GM12878 (cell line): Measurements from ENCODE around the gene RAB34. TPM values are rescaled to one million over a fixed set of nuclear protein-coding genes. Genes with fewer than 3 reads are reported as not detected.

ENCODE experiments used
- ATAC-seq: fragments of 200-7000 bp; cut with Tn5 transposase; 3 replicates; pipeline ENCODE4 v1.9.1; 2020; ENCODE audit warnings: mild to moderate bottlenecking, moderate library complexity
- BruUV-seq: library from RNA; stranded (reverse); fragments of 400-500 nt; replicated peaks from 2 replicates; lab custom pipeline; 2021; lab: Mats Ljungman, UMichigan
- CTCF ChIA-PET: fragments of 300-600 bp; sonication (Branson Sonifier 250); formaldehyde crosslinking; extraction: SDS; loops from one replicate; lab custom pipeline; 2021; ENCODE audit warnings: inconsistent platforms; lab: Yijun Ruan, JAX
- POLR2A ChIA-PET: fragments of 350-600 bp; formaldehyde crosslinking; extraction: SDS; loops from one replicate; lab custom pipeline; 2021; ENCODE audit warnings: inconsistent platforms; lab: Charles Lee
- RAD21 ChIA-PET: fragments of 300-600 bp; sonication (Branson Sonifier 250); formaldehyde crosslinking; loops from one replicate; lab custom pipeline; 2023; ENCODE audit warnings: antibody characterized with exemption; ENCODE audit not compliant: unreplicated experiment; lab: Charles Lee
- SMC1A ChIA-PET: fragments of 300-600 bp; sonication (Branson Sonifier 250); formaldehyde crosslinking; loops from one replicate; lab custom pipeline; 2023; ENCODE audit not compliant: unreplicated experiment, uncharacterized antibody; lab: Charles Lee
- DNase-seq: peaks from one replicate; pipeline ENCODE4 v3.0.0-alpha.2; 2011; ENCODE audit warnings: low read depth, low spot score
- FAIRE-seq: peaks from 3 replicates; lab custom pipeline; 2011; peaks lifted over from hg19 to GRCh38; lab: Jason Lieb, UNC
- H2AFZ ChIP-seq: 2 replicates; pipeline ENCODE4 v1.6.0; 2011; ENCODE audit warnings: low read depth, low read length, control low read depth; ENCODE audit not compliant: control insufficient read depth
- H3K27ac ChIP-seq: 2 replicates; pipeline ENCODE4 v1.5.1; 2011; ENCODE audit warnings: control low read depth; ENCODE audit not compliant: control insufficient read depth, insufficient read depth
- H3K27me3 ChIP-seq, 2 experiments: replicated peaks in 1 of 2; 2 replicates each; pipeline versions ENCODE4 v1.6.0 to v1.6.1; 2011; ENCODE audit warnings: low read length in 1 of 2; ENCODE audit not compliant: control insufficient read depth in 2 of 2, insufficient read depth in 2 of 2
- H3K36me3 ChIP-seq, 2 experiments: 2 replicates each; pipeline ENCODE4 v1.5.1; 2011; ENCODE audit warnings: low read length in 1 of 2; ENCODE audit not compliant: control insufficient read depth in 2 of 2, insufficient read depth in 2 of 2
- H3K4me1 ChIP-seq: 2 replicates; pipeline ENCODE4 v1.6.1; 2011; ENCODE audit warnings: mild to moderate bottlenecking, low read length, moderate library complexity, mixed read lengths; ENCODE audit not compliant: control insufficient read depth, insufficient read depth
- H3K4me2 ChIP-seq: 2 replicates; pipeline ENCODE4 v1.6.0; 2011; ENCODE audit warnings: control low read depth; ENCODE audit not compliant: control insufficient read depth, insufficient read depth
- H3K4me3 ChIP-seq: fragments of 200-600 bp; sonication (generic); 2 replicates; pipeline ENCODE4 v1.5.1; 2016
- H3K79me2 ChIP-seq: 2 replicates; pipeline ENCODE4 v1.6.0; 2011; ENCODE audit warnings: low read length; ENCODE audit not compliant: control insufficient read depth, insufficient read depth
- H3K9ac ChIP-seq: 2 replicates; pipeline ENCODE4 v1.8.0; 2011; ENCODE audit warnings: low read length, control low read depth, mixed read lengths; ENCODE audit not compliant: control insufficient read depth, insufficient read depth
- H3K9me3 ChIP-seq: replicated peaks from 3 replicates; pipeline ENCODE4 v1.5.1; 2011; ENCODE audit warnings: mild to moderate bottlenecking, low read length; ENCODE audit not compliant: control insufficient read depth, insufficient read depth
- H4K20me1 ChIP-seq: 2 replicates; pipeline ENCODE4 v1.6.0; 2011; ENCODE audit not compliant: control insufficient read depth, insufficient read depth
- CTCF ChIP-seq, 3 experiments: IDR thresholded peaks in 2 of 3; conservative IDR thresholded peaks in 1 of 3; 2 replicates each; pipeline ENCODE4 v1.5.1; 2011; ENCODE audit warnings: low read depth in 3 of 3, low read length in 3 of 3, mild to moderate bottlenecking in 3 of 3, control low read depth in 2 of 3, moderate library complexity in 2 of 3, inconsistent platforms in 1 of 3, mixed read lengths in 1 of 3; ENCODE audit not compliant: control insufficient read depth in 2 of 3, insufficient read depth in 1 of 3; ENCODE audit errors: extremely low read depth in 1 of 3
- IRF4 ChIP-seq: IDR thresholded peaks from 2 replicates; pipeline ENCODE4 v1.6.1; 2011; ENCODE audit warnings: low read depth, low read length
- JUND ChIP-seq: IDR thresholded peaks from 2 replicates; pipeline ENCODE4 v1.6.1; 2012; ENCODE audit warnings: low read depth, mild to moderate bottlenecking, low read length, improper control_type of control experiment, moderate library complexity
- POLR2A ChIP-seq: IDR thresholded peaks from 2 replicates; pipeline ENCODE4 v1.6.1; 2011; ENCODE audit warnings: low read depth, mild to moderate bottlenecking, low read length
- SIN3A ChIP-seq: IDR thresholded peaks from 2 replicates; pipeline ENCODE4 v1.6.1; 2012; ENCODE audit warnings: low read depth, low read length, improper control_type of control experiment
- SP1 ChIP-seq: IDR thresholded peaks from one replicate; pipeline ENCODE4 v1.6.1; 2011; ENCODE audit warnings: low read depth, low read length
- SREBF2 ChIP-seq: IDR thresholded peaks from 2 replicates; pipeline ENCODE4 v1.6.1; 2012; ENCODE audit warnings: mild to moderate bottlenecking, low read length
- STAT1 ChIP-seq: fragments of 450-650 bp; conservative IDR thresholded peaks from 2 replicates; pipeline ENCODE4 v1.6.1; 2014; ENCODE audit warnings: antibody characterized with exemption, mild to moderate bottlenecking
- TCF7 ChIP-seq: IDR thresholded peaks from 2 replicates; pipeline ENCODE4 v1.6.1; 2014; ENCODE audit warnings: antibody characterized with exemption, borderline replicate concordance
- ZBTB11 ChIP-seq: fragments of 450-650 bp; formaldehyde crosslinking; IDR thresholded peaks from 2 replicates; pipeline ENCODE4 v1.5.0; 2022; ENCODE audit warnings: mild to moderate bottlenecking, missing genetic modification characterization
- ZNF622 ChIP-seq: fragments of 450-650 bp; IDR thresholded peaks from 2 replicates; pipeline ENCODE4 v1.6.1; 2017; ENCODE audit warnings: mild to moderate bottlenecking, inconsistent platforms
- WGBS: methylation state at CpG from one replicate; pipeline ENCODE4 v1.1.6; 2016; ENCODE audit warnings: low lambda C conversion rate; ENCODE audit not compliant: insufficient replicate concordance, insufficient coverage; ENCODE audit errors: missing lambda C conversion rate; 5-methylcytosine and 5-hydroxymethylcytosine counted together
- in situ Hi-C: fragments of 300-500 bp; cut with MboI; formaldehyde crosslinking; loops from 9 replicates; pipeline ENCODE4 v1.14.3; 2018; ENCODE audit warnings: mixed read lengths
- intact Hi-C: fragments of 100-400 bp; cut with micrococcal nuclease; formaldehyde crosslinking; loops from one replicate; pipeline ENCODE4 v1.14.2; 2022; ENCODE audit not compliant: unreplicated experiment
- polyA plus RNA-seq, 11 experiments: library from polyadenylated mRNA; depleted of rRNA in 4 of 11; unstranded in 6 of 11; stranded (reverse) in 5 of 11; fragments of >200 nt; fragmentation: Nextera tagmentation in 4 of 11; fragmentation: Illumina TruSeq in 1 of 11; extraction: Ambion mirVana in 4 of 11; extraction: Trizol in 1 of 11; gene quantifications; 1 replicate in 1 of 11; 2 replicates in 10 of 11; pipeline versions ENCODE4 v1.2.1 to v1.2.3, GENCODE V29; 2011 to 2016; ENCODE audit warnings: inconsistent platforms in 2 of 11, missing spikeins in 2 of 11, low read depth in 1 of 11
- total RNA-seq, 4 experiments: library from RNA; depleted of rRNA in 3 of 4; stranded (reverse); fragments of >200 nt in 3 of 4; fragmentation: Illumina TruSeq in 1 of 4; extraction: Trizol in 1 of 4; gene quantifications; 2 replicates each; pipeline versions ENCODE4 v1.2.1 to v1.2.3, GENCODE V29; 2013 to 2021
- TF ChIP-seq, protein P1 (sequence below): fragments of 450-650 bp; IDR thresholded peaks from 2 replicates; pipeline ENCODE4 v1.6.1; 2014; ENCODE audit warnings: mild to moderate bottlenecking
- TF ChIP-seq, protein P2 (sequence below): IDR thresholded peaks from 2 replicates; pipeline ENCODE4 v1.6.1; 2012; ENCODE audit warnings: mild to moderate bottlenecking, low read depth, low read length

RAB34 gene
- total and polyA plus RNA-seq, 10 of the 15 experiments (the other 5 are each of a cell fraction or from before 2014, with no cell fraction given), result 0.37 to 46.4 (median 32.8) TPM

- peaks cover 30 to 32% of the 10 kb centered on the region in 2 experiments for H3K36me3 ChIP-seq
- H3K9me3 ChIP-seq, result no peaks in the 10 kb centered on the region
- RAD21 ChIA-PET, result interaction anchor here (1.5 to 17.4 kb wide), 3 partner anchors 21 to 100 kb away, joined by 3 to 375 read pairs (median 5); partner anchors contain the start of genes NEK8 and TLCD1
- POLR2A ChIA-PET, result interaction anchor here (1.2 to 15.2 kb wide), 3 partner anchors 16 to 95 kb away, joined by 3 to 485 read pairs (median 9); partner anchors contain the start of genes FAM222B, NEK8, RPL23A and TLCD1
- H4K20me1 ChIP-seq, result peaks cover 19% of the 10 kb centered on the region
- peaks cover 39% of the 10 kb centered on the region for H3K4me1 ChIP-seq
- SMC1A ChIA-PET, result interaction anchor here (7.8 to 17.8 kb wide), 2 partner anchors 17 to 18 kb away, joined by 46 to 326 read pairs; partner anchors contain the start of genes NEK8 and TLCD1
- ATAC-seq (no peak), FAIRE-seq (no peak), DNase-seq (no peak)
- BruUV-seq, result no TSS peak
- peaks cover 76% of the 10 kb centered on the region for H3K79me2 ChIP-seq
- no peak overlapping the region for H2AFZ ChIP-seq
- peak overlapping the region; percentile 92; the same call in 1 of the 2 replicates for H3K4me3 ChIP-seq
- in situ Hi-C loops, result loop anchor here (25.0 kb wide), 1 partner anchor 1285 kb away; the partner anchor contains the start of gene KSR1
- H3K9ac ChIP-seq, result peak overlapping the region; percentile 98; the same call in 1 of the 2 replicates
- H3K27ac ChIP-seq, result peak overlapping the region; percentile 95; the same call in 1 of the 2 replicates
- WGBS, result 52% methylated on average over 7 of the region's 7 CpGs
- peak overlapping the region; percentile 85 for H3K4me2 ChIP-seq
- intact Hi-C loops, result no loop called here
- CTCF ChIA-PET, result interaction anchor here (0.8 to 10.0 kb wide), 3 partner anchors 17 to 207 kb away, joined by 3 to 394 read pairs (median 32); partner anchors contain the start of genes NEK8, RPL23A and TLCD1
- H3K27me3 ChIP-seq, result no peaks in the 10 kb centered on the region
- TF ChIP-seq SIN3A (0 out of 2 replicates have a peak, but pooled peaks have one; percentile 3), SREBF2 (no peak), POLR2A (peak; percentile 33; the same call in 1 of the 2 replicates), ZBTB11 (CRISPR knock-in tag) (no peak), CTCF (IDR thresholded peaks at IDR 0.05 in 2 of 3, conservative IDR thresholded peaks at IDR 0.05 in 1 of 3; ENCODE audit: control insufficient read depth in 2 of 3, extremely low read depth in 1 of 3, insufficient read depth in 1 of 3, low read depth in 3 of 3, low read length in 3 of 3) (no peak), IRF4 (no peak), TCF7 (no peak), STAT1 (no peak), ZNF622 (no peak), JUND (no peak), SP1 (no peak)
- TF ChIP-seq, protein P1, sequence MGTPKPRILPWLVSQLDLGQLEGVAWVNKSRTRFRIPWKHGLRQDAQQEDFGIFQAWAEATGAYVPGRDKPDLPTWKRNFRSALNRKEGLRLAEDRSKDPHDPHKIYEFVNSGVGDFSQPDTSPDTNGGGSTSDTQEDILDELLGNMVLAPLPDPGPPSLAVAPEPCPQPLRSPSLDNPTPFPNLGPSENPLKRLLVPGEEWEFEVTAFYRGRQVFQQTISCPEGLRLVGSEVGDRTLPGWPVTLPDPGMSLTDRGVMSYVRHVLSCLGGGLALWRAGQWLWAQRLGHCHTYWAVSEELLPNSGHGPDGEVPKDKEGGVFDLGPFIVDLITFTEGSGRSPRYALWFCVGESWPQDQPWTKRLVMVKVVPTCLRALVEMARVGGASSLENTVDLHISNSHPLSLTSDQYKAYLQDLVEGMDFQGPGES, result no peak
- TF ChIP-seq, protein P2, sequence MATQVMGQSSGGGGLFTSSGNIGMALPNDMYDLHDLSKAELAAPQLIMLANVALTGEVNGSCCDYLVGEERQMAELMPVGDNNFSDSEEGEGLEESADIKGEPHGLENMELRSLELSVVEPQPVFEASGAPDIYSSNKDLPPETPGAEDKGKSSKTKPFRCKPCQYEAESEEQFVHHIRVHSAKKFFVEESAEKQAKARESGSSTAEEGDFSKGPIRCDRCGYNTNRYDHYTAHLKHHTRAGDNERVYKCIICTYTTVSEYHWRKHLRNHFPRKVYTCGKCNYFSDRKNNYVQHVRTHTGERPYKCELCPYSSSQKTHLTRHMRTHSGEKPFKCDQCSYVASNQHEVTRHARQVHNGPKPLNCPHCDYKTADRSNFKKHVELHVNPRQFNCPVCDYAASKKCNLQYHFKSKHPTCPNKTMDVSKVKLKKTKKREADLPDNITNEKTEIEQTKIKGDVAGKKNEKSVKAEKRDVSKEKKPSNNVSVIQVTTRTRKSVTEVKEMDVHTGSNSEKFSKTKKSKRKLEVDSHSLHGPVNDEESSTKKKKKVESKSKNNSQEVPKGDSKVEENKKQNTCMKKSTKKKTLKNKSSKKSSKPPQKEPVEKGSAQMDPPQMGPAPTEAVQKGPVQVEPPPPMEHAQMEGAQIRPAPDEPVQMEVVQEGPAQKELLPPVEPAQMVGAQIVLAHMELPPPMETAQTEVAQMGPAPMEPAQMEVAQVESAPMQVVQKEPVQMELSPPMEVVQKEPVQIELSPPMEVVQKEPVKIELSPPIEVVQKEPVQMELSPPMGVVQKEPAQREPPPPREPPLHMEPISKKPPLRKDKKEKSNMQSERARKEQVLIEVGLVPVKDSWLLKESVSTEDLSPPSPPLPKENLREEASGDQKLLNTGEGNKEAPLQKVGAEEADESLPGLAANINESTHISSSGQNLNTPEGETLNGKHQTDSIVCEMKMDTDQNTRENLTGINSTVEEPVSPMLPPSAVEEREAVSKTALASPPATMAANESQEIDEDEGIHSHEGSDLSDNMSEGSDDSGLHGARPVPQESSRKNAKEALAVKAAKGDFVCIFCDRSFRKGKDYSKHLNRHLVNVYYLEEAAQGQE, result no peak
Measured at GRCh38 chr17:28747051-28747691, 29.5 kb upstream of the RAB34 start.
